HCT116 (cell line): ENCODE data around the gene STRBP. TPM values are rescaled to one million over a fixed set of nuclear protein-coding genes. Genes with fewer than 3 reads are reported as not detected.

Source experiments
- ATAC-seq: fragments of 200-7000 bp; cut with Tn5 transposase; 2 replicates; pipeline ENCODE4 v1.9.1; 2020; ENCODE audit warnings: mild to moderate bottlenecking, moderate library complexity
- BruUV-seq: library from RNA; stranded (reverse); fragments of 400-500 nt; replicated peaks from 2 replicates; lab custom pipeline; 2021; lab: Mats Ljungman, UMichigan
- CTCF ChIA-PET: fragments of 300-600 bp; sonication (Branson Sonifier 250); formaldehyde crosslinking; loops from one replicate; lab custom pipeline; 2021; ENCODE audit warnings: antibody characterized with exemption; lab: Charles Lee
- POLR2A ChIA-PET: fragments of 300-600, 350-600 bp; sonication (Branson Sonifier 250); formaldehyde crosslinking; loops from one replicate; lab custom pipeline; 2021; ENCODE audit warnings: antibody characterized with exemption; lab: Charles Lee
- RAD21 ChIA-PET, 2 experiments: fragments of 300-600 bp; sonication (Branson Sonifier 250); formaldehyde crosslinking; loops; one replicate each; lab custom pipeline; 2023; ENCODE audit warnings: low total read pairs in 2 of 2; ENCODE audit not compliant: uncharacterized antibody in 2 of 2, unreplicated experiment in 2 of 2, low non-redundant PET in 1 of 2; lab: Charles Lee
- DNase-seq: peaks from one replicate; pipeline ENCODE4 v3.0.0-alpha.2; 2010; ENCODE audit warnings: low read depth, low spot score
- H2AFZ ChIP-seq: fragments of 200-600 bp; shearing (Covaris generic), sonication (generic); 2 replicates; pipeline ENCODE4 v1.6.1; 2017; ENCODE audit warnings: low read depth, mixed run types, mixed read lengths, antibody characterized with exemption, low read length; ENCODE audit not compliant: poor library complexity, severe bottlenecking
- H3K27ac ChIP-seq: 2 replicates; pipeline ENCODE4 v1.5.1; 2012; ENCODE audit warnings: low read depth, low read length
- H3K27me3 ChIP-seq: fragments of 200-600 bp; sonication (generic); 2 replicates; pipeline ENCODE4 v1.6.1; 2016; ENCODE audit warnings: mixed run types, low read length, mixed read lengths; ENCODE audit not compliant: insufficient read depth
- H3K36me3 ChIP-seq, 2 experiments: fragments of 200-500 bp in 1 of 2; fragments of 200-600 bp in 1 of 2; sonication (Bioruptor generic) in 1 of 2; sonication (generic) in 1 of 2; 2 replicates each; pipeline versions ENCODE4 v1.5.1 to v1.6.1; 2014 to 2016; ENCODE audit warnings: low read length in 2 of 2, inconsistent platforms in 1 of 2, mixed read lengths in 1 of 2, mixed run types in 1 of 2; ENCODE audit not compliant: insufficient read depth in 2 of 2, control insufficient read depth in 1 of 2
- H3K4me1 ChIP-seq, 2 experiments: fragments of 200-600 bp in 1 of 2; sonication (generic) in 1 of 2; 2 replicates each; pipeline versions ENCODE4 v1.5.1 to v1.6.1; 2012 to 2017; ENCODE audit warnings: low read length in 2 of 2, inconsistent platforms in 1 of 2, mild to moderate bottlenecking in 1 of 2, mixed read lengths in 1 of 2, mixed run types in 1 of 2, moderate library complexity in 1 of 2; ENCODE audit not compliant: insufficient read depth in 2 of 2, control insufficient read depth in 1 of 2
- H3K4me2 ChIP-seq: fragments of 200-600 bp; sonication (generic); 2 replicates; pipeline ENCODE4 v1.6.1; 2017; ENCODE audit warnings: mixed run types, low read length, mixed read lengths
- H3K4me3 ChIP-seq, 2 experiments: fragments of 200-600 bp in 1 of 2; sonication (generic) in 1 of 2; replicated peaks in 1 of 2; 2 replicates each; pipeline ENCODE4 v1.5.1; 2011 to 2016; ENCODE audit warnings: low read length in 2 of 2, control low read depth in 1 of 2, low read depth in 1 of 2, mild to moderate bottlenecking in 1 of 2, mixed read lengths in 1 of 2, mixed run types in 1 of 2
- H3K79me2 ChIP-seq: fragments of 200-600 bp; sonication (generic); 2 replicates; pipeline ENCODE4 v1.6.1; 2017; ENCODE audit warnings: mild to moderate bottlenecking, mixed run types, low read length, moderate library complexity, mixed read lengths; ENCODE audit not compliant: insufficient read depth
- H3K9ac ChIP-seq: fragments of 200-600 bp; sonication (generic); 2 replicates; pipeline ENCODE4 v1.6.1; 2016; ENCODE audit warnings: low read length, mixed read lengths
- H3K9me2 ChIP-seq: fragments of 200-600 bp; sonication (generic), shearing (Covaris generic); 2 replicates; pipeline ENCODE4 v1.6.1; 2017; ENCODE audit warnings: mixed run types, mild to moderate bottlenecking, moderate library complexity; ENCODE audit not compliant: insufficient read depth
- H3K9me3 ChIP-seq, 2 experiments: fragments of 200-500 bp in 1 of 2; fragments of 200-600 bp in 1 of 2; sonication (Bioruptor generic) in 1 of 2; sonication (generic) in 1 of 2; 2 replicates each; pipeline ENCODE4 v1.6.1; 2014 to 2017; ENCODE audit warnings: low read length in 2 of 2, mixed read lengths in 2 of 2, inconsistent platforms in 1 of 2, low read depth in 1 of 2, mild to moderate bottlenecking in 1 of 2, mixed run types in 1 of 2, moderate library complexity in 1 of 2; ENCODE audit not compliant: control insufficient read depth in 1 of 2, insufficient read depth in 1 of 2
- H4K20me1 ChIP-seq: fragments of 200-600 bp; sonication (generic), shearing (Covaris generic); 2 replicates; pipeline ENCODE4 v1.6.1; 2017; ENCODE audit warnings: mixed run types, mild to moderate bottlenecking, moderate library complexity; ENCODE audit not compliant: insufficient read depth
- ATF3 ChIP-seq: IDR thresholded peaks from 2 replicates; pipeline ENCODE4 v1.6.1; 2012
- CBX3 ChIP-seq: IDR thresholded peaks from 2 replicates; pipeline ENCODE4 v1.6.1; 2012; ENCODE audit warnings: low read depth
- CEBPB ChIP-seq: IDR thresholded peaks from 2 replicates; pipeline ENCODE4 v1.6.1; 2012; ENCODE audit warnings: low read depth
- CTCF ChIP-seq, 3 experiments: fragments of 200-600 bp in 1 of 3; sonication (generic) in 1 of 3; IDR thresholded peaks in 2 of 3; conservative IDR thresholded peaks in 1 of 3; 2 replicates each; pipeline ENCODE4 v1.5.1; 2012 to 2017; ENCODE audit warnings: low read depth in 2 of 3, low read length in 2 of 3, antibody characterized with exemption in 1 of 3, borderline replicate concordance in 1 of 3, control low read depth in 1 of 3, mild to moderate bottlenecking in 1 of 3, mixed read lengths in 1 of 3, mixed run types in 1 of 3, moderate library complexity in 1 of 3; ENCODE audit not compliant: insufficient read depth in 1 of 3
- EGR1 ChIP-seq: IDR thresholded peaks from 2 replicates; pipeline ENCODE4 v1.6.1; 2012; ENCODE audit warnings: low read depth
- ELF1 ChIP-seq: IDR thresholded peaks from 2 replicates; pipeline ENCODE4 v1.6.1; 2012; ENCODE audit warnings: low read depth, borderline replicate concordance
- EZH2 ChIP-seq: fragments of 200-600 bp; sonication (generic); IDR thresholded peaks from 2 replicates; pipeline ENCODE4 v1.6.1; 2017; ENCODE audit warnings: antibody characterized with exemption, mixed run types
- EZH2phosphoT487 ChIP-seq: fragments of 200-600 bp; IDR thresholded peaks from 2 replicates; pipeline ENCODE4 v1.6.1; 2018; ENCODE audit warnings: antibody characterized with exemption, borderline replicate concordance
- FOSL1 ChIP-seq: IDR thresholded peaks from 2 replicates; pipeline ENCODE4 v1.6.1; 2012; ENCODE audit warnings: low read depth
- JUND ChIP-seq: IDR thresholded peaks from 2 replicates; pipeline ENCODE4 v1.6.1; 2012
- POLR2A ChIP-seq: IDR thresholded peaks from 2 replicates; pipeline ENCODE4 v1.7.0; 2011; ENCODE audit warnings: borderline replicate concordance; ENCODE audit not compliant: insufficient read depth, insufficient read length; ENCODE audit errors: extremely low read depth
- POLR2AphosphoS5 ChIP-seq: IDR thresholded peaks from 2 replicates; pipeline ENCODE4 v1.6.1; 2011; ENCODE audit warnings: mild to moderate bottlenecking, low read depth, low read length, moderate library complexity
- RAD21 ChIP-seq: IDR thresholded peaks from 2 replicates; pipeline ENCODE4 v1.6.1; 2012; ENCODE audit warnings: low read depth, mild to moderate bottlenecking
- REST ChIP-seq: IDR thresholded peaks from 2 replicates; pipeline ENCODE4 v1.6.1; 2012; ENCODE audit warnings: low read depth
- SIN3A ChIP-seq: IDR thresholded peaks from 2 replicates; pipeline ENCODE4 v1.6.1; 2012; ENCODE audit warnings: low read depth
- SP1 ChIP-seq: IDR thresholded peaks from 2 replicates; pipeline ENCODE4 v1.6.1; 2012; ENCODE audit warnings: low read depth
- YY1 ChIP-seq: IDR thresholded peaks from 2 replicates; pipeline ENCODE4 v1.6.1; 2011; ENCODE audit warnings: low read length, low read depth, moderate library complexity, mild to moderate bottlenecking; ENCODE audit not compliant: insufficient replicate concordance; ENCODE audit errors: extremely low read depth
- ZBTB33 ChIP-seq: IDR thresholded peaks from 2 replicates; pipeline ENCODE4 v1.6.1; 2011; ENCODE audit warnings: mild to moderate bottlenecking, low read length, moderate library complexity; ENCODE audit not compliant: insufficient replicate concordance; ENCODE audit errors: extremely low read depth
- ZFX ChIP-seq: fragments of 450-650 bp; IDR thresholded peaks from 2 replicates; pipeline ENCODE4 v1.6.1; 2017
- ZNF274 ChIP-seq: fragments of 200-500 bp; sonication (Bioruptor generic); IDR thresholded peaks from 2 replicates; pipeline ENCODE4 v1.6.1; 2014; ENCODE audit warnings: mild to moderate bottlenecking, low read depth, low read length, inconsistent platforms
- intact Hi-C: fragments of 100-400 bp; cut with micrococcal nuclease; formaldehyde crosslinking; loops from 2 replicates; pipeline ENCODE4 v1.10.0; 2022
- total RNA-seq: library from RNA; stranded (reverse); gene quantifications from one replicate; pipeline ENCODE4 v1.2.1, GENCODE V29; 2021; ENCODE audit not compliant: unreplicated experiment

The STRBP gene
- total RNA-seq, 1 experiment from 2014 or later = 30.4 TPM

- CTCF ChIA-PET = no interaction called here
Observed at GRCh38 chr9:123116036-123116435, 152.3 kb downstream of the STRBP start.

More at GRCh38 chr9:123116036-123116435, 152.3 kb downstream of the STRBP start:
- no TSS peak for BruUV-seq
- ATAC-seq (no peak), DNase-seq (no peak)
- H3K79me2 ChIP-seq = no peaks in the 10 kb centered on the region
- no peaks in the 10 kb centered on the region for H3K36me3 ChIP-seq
- ChIA-PET POLR2A (no interaction called here), RAD21 (no interaction called here)
- H3K9ac ChIP-seq = no peak overlapping the region
- H3K9me3 ChIP-seq = no peaks in the 10 kb centered on the region
- no peaks in the 10 kb centered on the region for H3K4me1 ChIP-seq
- no peak for TF ChIP-seq EZH2
- TF ChIP-seq POLR2A = no peak
- no peak for TF ChIP-seq CTCF (IDR thresholded peaks at IDR 0.05 in 2 of 3, conservative IDR thresholded peaks at IDR 0.05 in 1 of 3; ENCODE audit: borderline replicate concordance in 1 of 3, insufficient read depth in 1 of 3, low read depth in 2 of 3, low read length in 2 of 3)
- no peak for TF ChIP-seq ZNF274
- TF ChIP-seq JUND = no peak
- TF ChIP-seq CBX3 = no peak
- TF ChIP-seq SIN3A = no peak
- TF ChIP-seq ZFX = no peak
- TF ChIP-seq POLR2AphosphoS5 = no peak
- no peak for TF ChIP-seq EGR1
- TF ChIP-seq SP1 = no peak
- TF ChIP-seq ZBTB33 = no peak
- TF ChIP-seq YY1 = no peak
- no peak for TF ChIP-seq REST
- no peak for TF ChIP-seq FOSL1
- no peak for TF ChIP-seq ELF1
- no peak for TF ChIP-seq RAD21
- TF ChIP-seq ATF3 = no peak
- TF ChIP-seq CEBPB = no peak
- TF ChIP-seq EZH2phosphoT487 = no peak
- H4K20me1 ChIP-seq = no peaks in the 10 kb centered on the region
- H3K4me2 ChIP-seq = no peak overlapping the region
- H2AFZ ChIP-seq = no peak overlapping the region
- H3K4me3 ChIP-seq = no peak overlapping the region
- no peaks in the 10 kb centered on the region for H3K9me2 ChIP-seq
- H3K27me3 ChIP-seq = no peaks in the 10 kb centered on the region
- intact Hi-C loops = no loop called here
- H3K27ac ChIP-seq = no peak overlapping the region
